Left ventricle myocardium inferior (tissue), 1 donor: Measurements from ENCODE around the gene ERI3. TPM values are rescaled to one million over a fixed set of nuclear protein-coding genes. Genes with fewer than 3 reads are reported as not detected.

Experiments
- DNase-seq: peaks from one replicate; pipeline ENCODE4 v3.0.0-alpha.2; 2020
- H3K27ac ChIP-seq: fragments of 200-600 bp; replicated peaks from 2 replicates; pipeline ENCODE4 v1.8.0; 2021
- H3K27me3 ChIP-seq: fragments of 200-600 bp; 2 replicates; pipeline ENCODE4 v1.8.0; 2021; ENCODE audit warnings: low read depth
- H3K36me3 ChIP-seq: fragments of 200-600 bp; 2 replicates; pipeline ENCODE4 v1.8.0; 2021
- H3K4me1 ChIP-seq: fragments of 200-600 bp; 2 replicates; pipeline ENCODE4 v1.8.0; 2021
- H3K4me3 ChIP-seq: fragments of 200-600 bp; 2 replicates; pipeline ENCODE4 v1.8.0; 2021; ENCODE audit warnings: mild to moderate bottlenecking, moderate library complexity
- H3K9me3 ChIP-seq: fragments of 200-600 bp; replicated peaks from 2 replicates; pipeline ENCODE4 v1.8.0; 2021
- CTCF ChIP-seq: fragments of 200-600 bp; IDR thresholded peaks from 2 replicates; pipeline ENCODE4 v1.8.0; 2021; ENCODE audit warnings: antibody characterized with exemption, mild to moderate bottlenecking, borderline replicate concordance
- intact Hi-C: fragments of 100-400 bp; cut with micrococcal nuclease; formaldehyde crosslinking; loops from one replicate; pipeline ENCODE4 v1.11.0; 2022
- total RNA-seq: library from RNA; stranded (reverse); fragmentation: NEBNext Ultra II Directional; extraction: Animal tissue kit (Norgen Biotek cat#: 25700); gene quantifications from one replicate; pipeline ENCODE4 v1.2.1, GENCODE V29; 2021
- donor health status: DM: no; HTN: yes; CAD: no; lungs with severe emphysema.

Gene ERI3
- total RNA-seq, 1 donor from 2014 or later: 50.4 TPM

GRCh38 chr1:44243782-44244495 lies 111.1 kb downstream of the ERI3 start:
- Histone ChIP-seq H3K27me3 (no peaks in the 10 kb centered on the region), H3K4me3 (no peak overlapping the region), H3K36me3 (peaks cover 17% of the 10 kb centered on the region), H3K27ac (no peak overlapping the region), H3K9me3 (no peaks in the 10 kb centered on the region), H3K4me1 (peaks cover 26% of the 10 kb centered on the region)
- DNase-seq: no peak
- intact Hi-C loops: no loop called here
- no peak for TF ChIP-seq CTCF

DNA sequence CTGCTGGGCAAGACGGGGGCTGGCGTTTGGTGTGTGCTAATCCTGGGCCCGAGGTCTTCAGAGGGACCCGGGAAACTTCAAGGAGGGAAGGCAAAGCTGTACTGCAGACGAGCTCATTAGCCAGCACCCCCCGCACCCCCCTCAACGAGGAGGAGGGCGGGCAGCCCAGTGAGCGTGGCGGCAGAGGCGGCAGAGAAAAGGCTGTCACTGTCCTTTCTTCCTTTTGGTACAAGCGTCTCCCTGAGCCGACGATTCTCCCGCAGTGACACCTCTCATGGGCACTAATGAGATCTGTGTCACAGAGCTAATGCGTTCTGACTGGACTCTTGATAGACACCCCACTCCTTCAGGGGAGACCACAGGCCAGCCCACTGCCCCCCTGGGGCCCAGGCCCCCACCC lies 112.3 kb downstream of the ERI3 start:
- intact Hi-C loops: no loop called here
- peaks cover 16% of the 10 kb centered on the region for H3K36me3 ChIP-seq
- H3K27me3 ChIP-seq: no peaks in the 10 kb centered on the region

GRCh38 chr1:44240802-44241671 lies 114.0 kb downstream of the ERI3 start:
- Histone ChIP-seq H3K4me3 (no peak overlapping the region), H3K36me3 (peaks cover 10% of the 10 kb centered on the region), H3K4me1 (peaks cover 27% of the 10 kb centered on the region), H3K9me3 (no peaks in the 10 kb centered on the region), H3K27ac (peak overlapping the region; percentile 87), H3K27me3 (no peaks in the 10 kb centered on the region)
- intact Hi-C loops: no loop called here
- no peak for TF ChIP-seq CTCF
- no peak for DNase-seq

More for the DNA sequence above, 112.3 kb downstream of the ERI3 start:
- TF ChIP-seq CTCF: no peak
- Histone ChIP-seq H3K27ac (no peak overlapping the region), H3K4me1 (peaks cover 27% of the 10 kb centered on the region), H3K4me3 (no peak overlapping the region), H3K9me3 (no peaks in the 10 kb centered on the region)
- no peak for DNase-seq

DNA sequence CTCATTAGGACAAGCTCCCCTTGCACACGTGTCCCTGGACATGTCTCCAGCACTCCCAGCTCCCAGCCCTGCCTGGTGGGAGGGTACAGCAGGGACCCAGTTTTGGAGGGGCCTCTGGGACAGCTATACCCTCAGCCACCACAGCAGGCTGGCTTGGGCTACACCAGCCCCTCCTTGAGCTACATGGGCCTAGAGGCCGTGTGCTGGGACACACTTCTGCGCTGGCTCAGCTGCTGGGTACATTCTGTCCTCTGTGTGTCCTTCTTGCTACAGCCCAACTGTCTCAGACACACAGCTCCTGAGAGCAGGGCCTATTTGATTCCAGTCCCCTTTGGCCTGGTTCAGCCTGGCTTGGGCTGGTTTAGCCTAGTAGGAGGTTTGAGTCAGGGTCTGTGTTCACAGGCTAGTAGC lies 115.1 kb downstream of the ERI3 start:
- H3K4me1 ChIP-seq: peaks cover 27% of the 10 kb centered on the region
- TF ChIP-seq CTCF: no peak
- H3K27me3 ChIP-seq: no peaks in the 10 kb centered on the region
- no peak overlapping the region for H3K4me3 ChIP-seq
- intact Hi-C loops: no loop called here
- peak; percentile 57 for DNase-seq
- H3K27ac ChIP-seq: peak overlapping the region; percentile 87
- H3K36me3 ChIP-seq: peaks cover 10% of the 10 kb centered on the region
- H3K9me3 ChIP-seq: no peaks in the 10 kb centered on the region

- H3K27ac ChIP-seq: peak overlapping the region; percentile 87
- intact Hi-C loops: no loop called here
- no peak for DNase-seq
- no peak overlapping the region for H3K4me3 ChIP-seq
- peaks cover 27% of the 10 kb centered on the region for H3K4me1 ChIP-seq
- no peaks in the 10 kb centered on the region for H3K27me3 ChIP-seq
- peaks cover 10% of the 10 kb centered on the region for H3K36me3 ChIP-seq
- no peaks in the 10 kb centered on the region for H3K9me3 ChIP-seq
- TF ChIP-seq CTCF: peak; percentile 27
Measured at GRCh38 chr1:44239331-44239960, 115.6 kb downstream of the ERI3 start.
